ENCODE data around the gene PITRM1. TPM values are rescaled to one million over a fixed set of nuclear protein-coding genes. Genes with fewer than 3 reads are reported as not detected.

PITRM1 gene
- total RNA-seq, 1 experiment from 2014 or later, result 40.7 TPM

DNA sequence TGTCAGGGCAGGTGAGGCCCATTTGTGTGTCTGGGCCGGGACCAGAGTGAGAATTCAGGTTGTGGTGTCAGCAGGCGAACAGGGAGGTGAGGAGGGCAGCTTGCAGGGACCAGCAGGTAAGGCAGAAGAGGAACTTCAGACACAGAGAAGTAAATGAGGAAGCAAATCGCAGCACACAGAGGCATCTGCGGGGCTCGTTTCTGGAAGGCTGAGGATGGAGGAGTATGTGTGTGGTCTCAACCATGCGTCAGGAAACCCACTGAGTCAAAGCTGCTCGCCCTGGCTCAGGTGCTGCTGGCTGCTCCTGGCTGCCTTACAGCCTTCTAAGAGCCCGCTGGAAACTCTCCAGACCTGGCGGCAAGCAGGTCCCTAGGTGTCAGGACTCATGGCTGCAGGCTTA is 26.9 kb upstream of the PITRM1 start:
- no peaks in the 10 kb centered on the region for H3K36me3 Mint-ChIP-seq
- H3K4me1 Mint-ChIP-seq, result peaks cover 17% of the 10 kb centered on the region
- DNase-seq (ENCODE audit: low spot score) (no peak), ATAC-seq (no peak)
- no peaks in the 10 kb centered on the region for H3K9me3 Mint-ChIP-seq
- no peak overlapping the region for H3K27ac Mint-ChIP-seq
- TF ChIP-seq NR1H2 (CRISPR knock-in tag; IDR thresholded peaks at IDR 0.05), result no peak
- TF ChIP-seq, protein P1, sequence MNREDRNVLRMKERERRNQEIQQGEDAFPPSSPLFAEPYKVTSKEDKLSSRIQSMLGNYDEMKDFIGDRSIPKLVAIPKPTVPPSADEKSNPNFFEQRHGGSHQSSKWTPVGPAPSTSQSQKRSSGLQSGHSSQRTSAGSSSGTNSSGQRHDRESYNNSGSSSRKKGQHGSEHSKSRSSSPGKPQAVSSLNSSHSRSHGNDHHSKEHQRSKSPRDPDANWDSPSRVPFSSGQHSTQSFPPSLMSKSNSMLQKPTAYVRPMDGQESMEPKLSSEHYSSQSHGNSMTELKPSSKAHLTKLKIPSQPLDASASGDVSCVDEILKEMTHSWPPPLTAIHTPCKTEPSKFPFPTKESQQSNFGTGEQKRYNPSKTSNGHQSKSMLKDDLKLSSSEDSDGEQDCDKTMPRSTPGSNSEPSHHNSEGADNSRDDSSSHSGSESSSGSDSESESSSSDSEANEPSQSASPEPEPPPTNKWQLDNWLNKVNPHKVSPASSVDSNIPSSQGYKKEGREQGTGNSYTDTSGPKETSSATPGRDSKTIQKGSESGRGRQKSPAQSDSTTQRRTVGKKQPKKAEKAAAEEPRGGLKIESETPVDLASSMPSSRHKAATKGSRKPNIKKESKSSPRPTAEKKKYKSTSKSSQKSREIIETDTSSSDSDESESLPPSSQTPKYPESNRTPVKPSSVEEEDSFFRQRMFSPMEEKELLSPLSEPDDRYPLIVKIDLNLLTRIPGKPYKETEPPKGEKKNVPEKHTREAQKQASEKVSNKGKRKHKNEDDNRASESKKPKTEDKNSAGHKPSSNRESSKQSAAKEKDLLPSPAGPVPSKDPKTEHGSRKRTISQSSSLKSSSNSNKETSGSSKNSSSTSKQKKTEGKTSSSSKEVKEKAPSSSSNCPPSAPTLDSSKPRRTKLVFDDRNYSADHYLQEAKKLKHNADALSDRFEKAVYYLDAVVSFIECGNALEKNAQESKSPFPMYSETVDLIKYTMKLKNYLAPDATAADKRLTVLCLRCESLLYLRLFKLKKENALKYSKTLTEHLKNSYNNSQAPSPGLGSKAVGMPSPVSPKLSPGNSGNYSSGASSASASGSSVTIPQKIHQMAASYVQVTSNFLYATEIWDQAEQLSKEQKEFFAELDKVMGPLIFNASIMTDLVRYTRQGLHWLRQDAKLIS (CRISPR knock-in tag; IDR thresholded peaks at IDR 0.05; ENCODE audit: borderline replicate concordance), result no peak
- TF ChIP-seq GTF2I (CRISPR knock-in tag; conservative IDR thresholded peaks at IDR 0.05), result no peak
- TF ChIP-seq EMX1 (CRISPR knock-in tag; IDR thresholded peaks at IDR 0.05), result no peak
- TF ChIP-seq, protein P2, sequence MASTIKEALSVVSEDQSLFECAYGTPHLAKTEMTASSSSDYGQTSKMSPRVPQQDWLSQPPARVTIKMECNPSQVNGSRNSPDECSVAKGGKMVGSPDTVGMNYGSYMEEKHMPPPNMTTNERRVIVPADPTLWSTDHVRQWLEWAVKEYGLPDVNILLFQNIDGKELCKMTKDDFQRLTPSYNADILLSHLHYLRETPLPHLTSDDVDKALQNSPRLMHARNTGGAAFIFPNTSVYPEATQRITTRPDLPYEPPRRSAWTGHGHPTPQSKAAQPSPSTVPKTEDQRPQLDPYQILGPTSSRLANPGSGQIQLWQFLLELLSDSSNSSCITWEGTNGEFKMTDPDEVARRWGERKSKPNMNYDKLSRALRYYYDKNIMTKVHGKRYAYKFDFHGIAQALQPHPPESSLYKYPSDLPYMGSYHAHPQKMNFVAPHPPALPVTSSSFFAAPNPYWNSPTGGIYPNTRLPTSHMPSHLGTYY (CRISPR knock-in tag; IDR thresholded peaks at IDR 0.05), result no peak
- POLR2A ChIA-PET, result no interaction called here
- H3K27me3 Mint-ChIP-seq (ENCODE audit: low read depth), result peaks cover 9% of the 10 kb centered on the region
- H3K4me3 Mint-ChIP-seq, result no peak overlapping the region
- CTCF ChIA-PET, result no interaction called here

DNA sequence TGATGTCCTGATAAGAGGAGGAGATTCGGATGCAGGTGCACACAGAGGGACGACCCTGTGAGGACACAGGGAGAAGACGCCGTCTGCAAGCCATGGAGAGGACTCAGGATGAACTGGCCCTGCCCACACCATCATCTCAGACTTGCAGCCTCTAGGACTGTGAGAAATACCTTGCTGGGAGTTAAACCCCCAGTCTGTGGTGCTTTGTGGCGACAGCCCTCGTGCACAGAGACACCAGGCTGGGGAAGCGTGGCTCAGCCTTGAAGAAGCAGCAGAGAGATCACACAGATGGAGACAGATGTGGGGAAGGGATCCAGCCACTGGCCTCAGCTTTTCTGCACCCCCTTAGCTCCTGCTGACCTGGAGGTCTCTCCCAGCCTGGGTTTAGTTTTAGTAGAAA is 26.3 kb upstream of the PITRM1 start:
- TF ChIP-seq FOXJ3 (CRISPR knock-in tag; IDR thresholded peaks at IDR 0.05; ENCODE audit: borderline replicate concordance), result no peak
- TF ChIP-seq, protein P3, sequence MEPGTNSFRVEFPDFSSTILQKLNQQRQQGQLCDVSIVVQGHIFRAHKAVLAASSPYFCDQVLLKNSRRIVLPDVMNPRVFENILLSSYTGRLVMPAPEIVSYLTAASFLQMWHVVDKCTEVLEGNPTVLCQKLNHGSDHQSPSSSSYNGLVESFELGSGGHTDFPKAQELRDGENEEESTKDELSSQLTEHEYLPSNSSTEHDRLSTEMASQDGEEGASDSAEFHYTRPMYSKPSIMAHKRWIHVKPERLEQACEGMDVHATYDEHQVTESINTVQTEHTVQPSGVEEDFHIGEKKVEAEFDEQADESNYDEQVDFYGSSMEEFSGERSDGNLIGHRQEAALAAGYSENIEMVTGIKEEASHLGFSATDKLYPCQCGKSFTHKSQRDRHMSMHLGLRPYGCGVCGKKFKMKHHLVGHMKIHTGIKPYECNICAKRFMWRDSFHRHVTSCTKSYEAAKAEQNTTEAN (CRISPR knock-in tag; IDR thresholded peaks at IDR 0.05), result no peak
- Mint-ChIP-seq H3K4me3 (no peak overlapping the region), H3K27ac (no peak overlapping the region), H3K27me3 (ENCODE audit: low read depth) (peaks cover 9% of the 10 kb centered on the region), H3K4me1 (peaks cover 17% of the 10 kb centered on the region), H3K9me3 (no peaks in the 10 kb centered on the region), H3K36me3 (no peaks in the 10 kb centered on the region)
- CTCF ChIA-PET, result no interaction called here
- DNase-seq (ENCODE audit: low spot score), result no peak
- no peak for ATAC-seq
- POLR2A ChIA-PET, result no interaction called here

DNA sequence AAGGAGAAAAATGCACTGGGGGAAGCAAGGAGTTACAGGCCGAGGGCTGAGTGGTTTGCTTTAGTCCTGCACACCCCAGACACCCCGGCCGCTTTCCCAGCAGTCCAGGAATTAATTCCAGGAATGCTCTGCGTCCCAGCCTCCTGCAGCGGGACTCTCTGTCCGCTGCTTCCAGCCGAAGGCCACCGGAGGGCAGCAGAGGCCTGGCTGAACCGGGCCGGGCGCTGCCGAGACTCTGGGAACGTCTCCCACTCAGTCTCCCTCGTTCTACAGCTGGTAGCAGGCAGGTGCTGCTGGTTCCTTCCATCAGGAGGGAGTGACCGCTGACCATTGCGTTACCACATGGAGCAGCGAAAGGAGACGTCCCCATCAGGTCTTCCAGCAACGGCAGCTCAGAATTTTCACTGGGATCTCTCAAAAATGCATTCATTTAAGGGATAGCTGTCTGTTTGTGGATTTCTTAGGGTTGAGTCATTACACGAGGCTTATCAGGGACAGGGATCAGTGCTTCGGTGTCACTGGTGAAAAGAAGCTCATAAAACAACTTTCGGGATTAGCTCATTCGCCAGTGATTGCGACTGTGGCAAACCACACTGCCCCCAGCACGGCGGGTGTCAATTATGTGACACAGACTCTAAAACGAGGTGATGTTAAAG is 24.9 kb upstream of the PITRM1 start:
- ChIA-PET POLR2A (interaction anchor here (0.8 kb wide), 1 partner anchor 588 kb away, joined by 5 read pairs; the partner anchor contains the start of gene KLF6), CTCF (interaction anchor here (0.7 to 2.3 kb wide), 13 partner anchors 9 to 971 kb away, joined by 3 to 9 read pairs (median 3); partner anchors contain the start of gene PITRM1)
- Mint-ChIP-seq H3K36me3 (no peaks in the 10 kb centered on the region), H3K4me1 (peaks cover 20% of the 10 kb centered on the region), H3K9me3 (no peaks in the 10 kb centered on the region), H3K27me3 (ENCODE audit: low read depth) (peaks cover 11% of the 10 kb centered on the region), H3K4me3 (no peak overlapping the region), H3K27ac (no peak overlapping the region)
- TF ChIP-seq NFATC4 (CRISPR knock-in tag; IDR thresholded peaks at IDR 0.05) (no peak), KAT7 (CRISPR knock-in tag; IDR thresholded peaks at IDR 0.05; ENCODE audit: borderline replicate concordance) (no peak), ZNF317 (CRISPR knock-in tag; IDR thresholded peaks at IDR 0.05; ENCODE audit: borderline replicate concordance, low read depth) (no peak), FOXP1 (CRISPR knock-in tag; IDR thresholded peaks at IDR 0.05; ENCODE audit: borderline replicate concordance) (peak; percentile 21; the same call in 1 of the 2 replicates)
- TF ChIP-seq, protein P4, sequence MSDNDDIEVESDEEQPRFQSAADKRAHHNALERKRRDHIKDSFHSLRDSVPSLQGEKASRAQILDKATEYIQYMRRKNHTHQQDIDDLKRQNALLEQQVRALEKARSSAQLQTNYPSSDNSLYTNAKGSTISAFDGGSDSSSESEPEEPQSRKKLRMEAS (CRISPR knock-in tag; IDR thresholded peaks at IDR 0.05), result peak; percentile 45; the same call in 1 of the 2 replicates
- TF ChIP-seq, protein P5, sequence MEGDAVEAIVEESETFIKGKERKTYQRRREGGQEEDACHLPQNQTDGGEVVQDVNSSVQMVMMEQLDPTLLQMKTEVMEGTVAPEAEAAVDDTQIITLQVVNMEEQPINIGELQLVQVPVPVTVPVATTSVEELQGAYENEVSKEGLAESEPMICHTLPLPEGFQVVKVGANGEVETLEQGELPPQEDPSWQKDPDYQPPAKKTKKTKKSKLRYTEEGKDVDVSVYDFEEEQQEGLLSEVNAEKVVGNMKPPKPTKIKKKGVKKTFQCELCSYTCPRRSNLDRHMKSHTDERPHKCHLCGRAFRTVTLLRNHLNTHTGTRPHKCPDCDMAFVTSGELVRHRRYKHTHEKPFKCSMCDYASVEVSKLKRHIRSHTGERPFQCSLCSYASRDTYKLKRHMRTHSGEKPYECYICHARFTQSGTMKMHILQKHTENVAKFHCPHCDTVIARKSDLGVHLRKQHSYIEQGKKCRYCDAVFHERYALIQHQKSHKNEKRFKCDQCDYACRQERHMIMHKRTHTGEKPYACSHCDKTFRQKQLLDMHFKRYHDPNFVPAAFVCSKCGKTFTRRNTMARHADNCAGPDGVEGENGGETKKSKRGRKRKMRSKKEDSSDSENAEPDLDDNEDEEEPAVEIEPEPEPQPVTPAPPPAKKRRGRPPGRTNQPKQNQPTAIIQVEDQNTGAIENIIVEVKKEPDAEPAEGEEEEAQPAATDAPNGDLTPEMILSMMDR (IDR thresholded peaks at IDR 0.05), result peak; percentile 48
- TF ChIP-seq, protein P6, sequence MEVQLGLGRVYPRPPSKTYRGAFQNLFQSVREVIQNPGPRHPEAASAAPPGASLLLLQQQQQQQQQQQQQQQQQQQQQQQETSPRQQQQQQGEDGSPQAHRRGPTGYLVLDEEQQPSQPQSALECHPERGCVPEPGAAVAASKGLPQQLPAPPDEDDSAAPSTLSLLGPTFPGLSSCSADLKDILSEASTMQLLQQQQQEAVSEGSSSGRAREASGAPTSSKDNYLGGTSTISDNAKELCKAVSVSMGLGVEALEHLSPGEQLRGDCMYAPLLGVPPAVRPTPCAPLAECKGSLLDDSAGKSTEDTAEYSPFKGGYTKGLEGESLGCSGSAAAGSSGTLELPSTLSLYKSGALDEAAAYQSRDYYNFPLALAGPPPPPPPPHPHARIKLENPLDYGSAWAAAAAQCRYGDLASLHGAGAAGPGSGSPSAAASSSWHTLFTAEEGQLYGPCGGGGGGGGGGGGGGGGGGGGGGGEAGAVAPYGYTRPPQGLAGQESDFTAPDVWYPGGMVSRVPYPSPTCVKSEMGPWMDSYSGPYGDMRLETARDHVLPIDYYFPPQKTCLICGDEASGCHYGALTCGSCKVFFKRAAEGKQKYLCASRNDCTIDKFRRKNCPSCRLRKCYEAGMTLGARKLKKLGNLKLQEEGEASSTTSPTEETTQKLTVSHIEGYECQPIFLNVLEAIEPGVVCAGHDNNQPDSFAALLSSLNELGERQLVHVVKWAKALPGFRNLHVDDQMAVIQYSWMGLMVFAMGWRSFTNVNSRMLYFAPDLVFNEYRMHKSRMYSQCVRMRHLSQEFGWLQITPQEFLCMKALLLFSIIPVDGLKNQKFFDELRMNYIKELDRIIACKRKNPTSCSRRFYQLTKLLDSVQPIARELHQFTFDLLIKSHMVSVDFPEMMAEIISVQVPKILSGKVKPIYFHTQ (CRISPR knock-in tag; IDR thresholded peaks at IDR 0.05), result no peak
- TF ChIP-seq, protein P7, sequence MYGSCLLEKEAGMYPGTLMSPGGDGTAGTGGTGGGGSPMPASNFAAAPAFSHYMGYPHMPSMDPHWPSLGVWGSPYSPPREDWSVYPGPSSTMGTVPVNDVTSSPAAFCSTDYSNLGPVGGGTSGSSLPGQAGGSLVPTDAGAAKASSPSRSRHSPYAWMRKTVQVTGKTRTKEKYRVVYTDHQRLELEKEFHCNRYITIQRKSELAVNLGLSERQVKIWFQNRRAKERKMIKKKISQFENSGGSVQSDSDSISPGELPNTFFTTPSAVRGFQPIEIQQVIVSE (CRISPR knock-in tag; IDR thresholded peaks at IDR 0.05; ENCODE audit: borderline replicate concordance), result no peak
- DNase-seq (ENCODE audit: low spot score), result peak; percentile 86
- peak; percentile 92 for ATAC-seq
